K562 (cell line): Measurements from ENCODE around the gene PLGRKT. TPM values are rescaled to one million over a fixed set of nuclear protein-coding genes. Genes with fewer than 3 reads are reported as not detected.

Source experiments
- ATAC-seq: fragments of 200-7000 bp; cut with Tn5 transposase; 3 replicates; pipeline ENCODE4 v1.9.1; 2020; ENCODE audit warnings: moderate library complexity
- BruUV-seq: library from RNA; stranded (reverse); fragments of 400-500 nt; replicated peaks from 2 replicates; lab custom pipeline; 2021; lab: Mats Ljungman, UMichigan
- CTCF ChIA-PET: fragments of 300-600 bp; formaldehyde crosslinking; extraction: SDS; loops from one replicate; lab custom pipeline; 2021; ENCODE audit warnings: low intra/inter-chr PET ratio; lab: Yijun Ruan, JAX
- POLR2A ChIA-PET: fragments of 300-600, 350-650 bp; sonication (Branson Sonifier 250); formaldehyde crosslinking; extraction: SDS; loops from one replicate; lab custom pipeline; 2021; ENCODE audit warnings: antibody characterized with exemption, inconsistent platforms; lab: Yijun Ruan, JAX
- DNase-seq, 4 experiments: peaks; one replicate each; pipeline versions ENCODE4 v3.0.0 to v3.0.0-alpha.2; 2011 to 2018; ENCODE audit warnings: low spot score in 3 of 4, mixed read lengths in 3 of 4; ENCODE audit errors: extremely low read depth in 1 of 4
- FAIRE-seq: peaks from 2 replicates; lab custom pipeline; 2011; peaks lifted over from hg19 to GRCh38; lab: Jason Lieb, UNC
- H2AFZ ChIP-seq: 2 replicates; pipeline ENCODE4 v1.6.0; 2011; ENCODE audit warnings: low read depth, low read length, control low read depth, inconsistent platforms
- H3K27ac ChIP-seq: fragments of 200-600 bp; 3 replicates; pipeline ENCODE4 v1.8.0; 2011; ENCODE audit warnings: low read depth, mild to moderate bottlenecking, control low read depth, inconsistent platforms, low read length, moderate library complexity, mixed read lengths; ENCODE audit errors: extremely low read depth
- H3K27me3 ChIP-seq, 2 experiments: fragments of 300-600 bp in 1 of 2; 2 replicates in 1 of 2; 3 replicates in 1 of 2; pipeline versions ENCODE4 v1.6.0 to v1.8.0; 2011; ENCODE audit warnings: inconsistent platforms in 2 of 2, low read length in 2 of 2, mild to moderate bottlenecking in 1 of 2, mixed read lengths in 1 of 2, moderate library complexity in 1 of 2; ENCODE audit not compliant: control insufficient read depth in 2 of 2, insufficient read depth in 2 of 2
- H3K36me3 ChIP-seq: fragments of 300-600 bp; 3 replicates; pipeline ENCODE4 v1.8.0; 2011; ENCODE audit warnings: mild to moderate bottlenecking, low read length, inconsistent platforms; ENCODE audit not compliant: control insufficient read depth, insufficient read depth
- H3K4me1 ChIP-seq, 2 experiments: fragments of 200-600 bp in 1 of 2; replicated peaks in 1 of 2; 2 replicates in 1 of 2; 3 replicates in 1 of 2; pipeline versions ENCODE4 v1.5.1 to v1.8.0; 2011; ENCODE audit warnings: inconsistent platforms in 2 of 2, low read length in 2 of 2, mild to moderate bottlenecking in 1 of 2, mixed read lengths in 1 of 2, moderate library complexity in 1 of 2; ENCODE audit not compliant: control insufficient read depth in 2 of 2, insufficient read depth in 2 of 2
- H3K4me2 ChIP-seq: 2 replicates; pipeline ENCODE4 v1.6.1; 2011; ENCODE audit warnings: low read length, control low read depth, inconsistent platforms, mixed read lengths; ENCODE audit not compliant: insufficient read depth
- H3K4me3 ChIP-seq: fragments of 200-600 bp; sonication (generic), shearing (Covaris generic); 2 replicates; pipeline ENCODE4 v1.5.1; 2016; ENCODE audit warnings: control low read depth, inconsistent platforms
- H3K79me2 ChIP-seq: fragments of 200-600 bp; 3 replicates; pipeline ENCODE4 v1.8.0; 2011; ENCODE audit warnings: low read length, inconsistent platforms; ENCODE audit not compliant: control insufficient read depth, insufficient read depth
- H3K9ac ChIP-seq, 2 experiments: 2 replicates each; pipeline versions ENCODE4 v1.6.0 to v1.6.1; 2011; ENCODE audit warnings: low read depth in 2 of 2, low read length in 2 of 2, control low read depth in 1 of 2, inconsistent platforms in 1 of 2, mild to moderate bottlenecking in 1 of 2, mixed read lengths in 1 of 2; ENCODE audit not compliant: insufficient read depth in 1 of 2
- H3K9me1 ChIP-seq: one replicate; pipeline ENCODE4 v1.6.0; 2011; ENCODE audit warnings: inconsistent platforms, mild to moderate bottlenecking, low read length, moderate library complexity; ENCODE audit not compliant: control insufficient read depth, insufficient read depth
- H3K9me3 ChIP-seq: replicated peaks from 2 replicates; pipeline ENCODE4 v1.5.1; 2011; ENCODE audit warnings: low read depth, low read length, inconsistent platforms; ENCODE audit not compliant: control insufficient read depth, insufficient read depth
- H4K20me1 ChIP-seq: replicated peaks from 2 replicates; pipeline ENCODE4 v1.6.1; 2011; ENCODE audit warnings: low read length, inconsistent platforms, mixed read lengths; ENCODE audit not compliant: control insufficient read depth, insufficient read depth
- CREB1 ChIP-seq, 2 experiments: sonication (generic) in 1 of 2; formaldehyde crosslinking in 1 of 2; IDR thresholded peaks; 2 replicates each; pipeline versions ENCODE4 v1.6.1 to v1.8.0; 2012 to 2022; ENCODE audit warnings: inconsistent platforms in 1 of 2, mild to moderate bottlenecking in 1 of 2, missing genetic modification reagents in 1 of 2, moderate library complexity in 1 of 2
- LCOR ChIP-seq: sonication (generic); formaldehyde crosslinking; IDR thresholded peaks from 2 replicates; pipeline ENCODE4 v1.8.0; 2022; ENCODE audit warnings: mild to moderate bottlenecking, missing genetic modification reagents
- SMARCB1 ChIP-seq: IDR thresholded peaks from 2 replicates; pipeline ENCODE4 v1.6.1; 2011; ENCODE audit warnings: improper control_type of control experiment, low read depth; ENCODE audit not compliant: insufficient read length
- TSC22D4 ChIP-seq: fragments of 450-650 bp; IDR thresholded peaks from 2 replicates; pipeline ENCODE4 v1.6.1; 2016; ENCODE audit warnings: missing genetic modification characterization, missing biosample characterization, control low read depth
- ZNF507 ChIP-seq: conservative IDR thresholded peaks from 2 replicates; pipeline ENCODE4 v1.6.1; 2017; ENCODE audit warnings: missing genetic modification characterization, missing compliant biosample characterization
- ZNF695 ChIP-seq: fragments of 450-650 bp; formaldehyde crosslinking; IDR thresholded peaks from 2 replicates; pipeline ENCODE4 v1.4.0; 2020; ENCODE audit warnings: mild to moderate bottlenecking, moderate library complexity
- WGBS: fragments of 100-300 bp; shearing (Covaris generic); methylation state at CpG from one replicate; pipeline ENCODE4 v1.1.6; 2016; ENCODE audit warnings: low coverage, mixed read lengths; ENCODE audit not compliant: insufficient coverage; ENCODE audit errors: missing lambda C conversion rate; 5-methylcytosine and 5-hydroxymethylcytosine counted together
- in situ Hi-C: fragments of 300-500 bp; cut with MboI; formaldehyde crosslinking; loops from 4 replicates; pipeline ENCODE4 v1.15.0; 2018; ENCODE audit warnings: inconsistent platforms, mixed read lengths
- intact Hi-C: fragments of 100-400 bp; cut with micrococcal nuclease; formaldehyde crosslinking; loops from 2 replicates; pipeline ENCODE4 v1.14.2; 2022
- polyA plus RNA-seq, 8 experiments: library from polyadenylated mRNA; depleted of rRNA in 4 of 8; stranded (reverse) in 5 of 8; unstranded in 3 of 8; fragments of >200 nt; fragmentation: Nextera tagmentation in 2 of 8; fragmentation: Illumina TruSeq in 1 of 8; extraction: Ambion mirVana in 2 of 8; extraction: Trizol in 1 of 8; gene quantifications; 2 replicates each; pipeline versions ENCODE4 v1.2.1 to v1.2.3, GENCODE V29; 2011 to 2014; ENCODE audit warnings: inconsistent platforms in 1 of 8, missing spikeins in 1 of 8
- total RNA-seq, 7 experiments: library from RNA; depleted of rRNA in 6 of 7; stranded (reverse); fragments of >200 nt in 6 of 7; fragmentation: Illumina TruSeq in 2 of 7; extraction: Trizol in 2 of 7; gene quantifications; 2 replicates each; pipeline versions ENCODE4 v1.2.1 to v1.2.3, GENCODE V29; 2011 to 2021; ENCODE audit warnings: low replicate concordance in 1 of 7
- TF ChIP-seq, protein P1 (sequence below): fragments of 250-450 bp; sonication (Bioruptor Pico); IDR thresholded peaks from 2 replicates; pipeline ENCODE4 v1.9.0; 2021; ENCODE audit warnings: mild to moderate bottlenecking, inconsistent platforms
- TF ChIP-seq, protein P2 (sequence below): fragments of 150-350 bp; IDR thresholded peaks from 2 replicates; pipeline ENCODE4 v1.6.1; 2014; ENCODE audit warnings: low read depth, mild to moderate bottlenecking, low read length, borderline replicate concordance
- TF ChIP-seq, protein P3 (sequence below), 2 experiments: fragments of 150-350 bp in 1 of 2; IDR thresholded peaks; 2 replicates each; pipeline ENCODE4 v1.6.1; 2012 to 2016; ENCODE audit warnings: low read depth in 2 of 2, low read length in 2 of 2, mild to moderate bottlenecking in 1 of 2, moderate library complexity in 1 of 2

Gene PLGRKT
- total and polyA plus RNA-seq, 9 of the 15 experiments (the other 6 are each of a cell fraction or from before 2014, with no cell fraction given), result 4.7 to 13.8 (median 6.5) TPM

DNA sequence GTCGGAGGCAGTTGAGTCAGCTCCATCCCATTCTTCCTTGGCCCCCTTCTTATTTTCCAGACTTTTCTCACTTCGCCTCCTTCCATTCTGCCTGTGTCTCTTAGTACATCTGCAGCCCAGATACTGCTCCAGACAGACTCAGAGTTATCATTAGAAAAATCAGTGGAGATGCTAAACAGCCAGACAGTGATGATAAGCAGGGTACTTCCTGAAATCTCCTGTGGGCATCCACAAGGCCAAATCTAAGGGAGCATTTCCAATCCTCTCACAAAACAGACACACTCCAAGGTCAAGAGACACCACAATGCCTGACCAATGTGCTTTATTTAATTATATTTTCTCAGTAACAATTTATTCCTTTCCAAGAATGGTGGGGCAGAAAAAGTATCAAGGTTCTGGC is 83.5 kb downstream of the PLGRKT start:
- ATAC-seq (no peak), FAIRE-seq (no peak), DNase-seq (no peak)
- Histone ChIP-seq H3K4me1 (no peaks in the 10 kb centered on the region), H3K9me3 (no peaks in the 10 kb centered on the region), H3K27ac (no peak overlapping the region), H3K9me1 (no peaks in the 10 kb centered on the region), H3K4me2 (no peak overlapping the region), H3K9ac (no peak overlapping the region), H4K20me1 (no peaks in the 10 kb centered on the region), H3K4me3 (no peak overlapping the region), H3K79me2 (no peaks in the 10 kb centered on the region), H3K36me3 (no peaks in the 10 kb centered on the region), H2AFZ (no peak overlapping the region), H3K27me3 (no peaks in the 10 kb centered on the region)
- intact Hi-C loops, result no loop called here
- ChIA-PET CTCF (no interaction called here), POLR2A (no interaction called here)
- no TSS peak for BruUV-seq
- in situ Hi-C loops, result no loop called here
- WGBS, result 0% methylated on average over 2 of the region's 2 CpGs
- TF ChIP-seq, protein P1, sequence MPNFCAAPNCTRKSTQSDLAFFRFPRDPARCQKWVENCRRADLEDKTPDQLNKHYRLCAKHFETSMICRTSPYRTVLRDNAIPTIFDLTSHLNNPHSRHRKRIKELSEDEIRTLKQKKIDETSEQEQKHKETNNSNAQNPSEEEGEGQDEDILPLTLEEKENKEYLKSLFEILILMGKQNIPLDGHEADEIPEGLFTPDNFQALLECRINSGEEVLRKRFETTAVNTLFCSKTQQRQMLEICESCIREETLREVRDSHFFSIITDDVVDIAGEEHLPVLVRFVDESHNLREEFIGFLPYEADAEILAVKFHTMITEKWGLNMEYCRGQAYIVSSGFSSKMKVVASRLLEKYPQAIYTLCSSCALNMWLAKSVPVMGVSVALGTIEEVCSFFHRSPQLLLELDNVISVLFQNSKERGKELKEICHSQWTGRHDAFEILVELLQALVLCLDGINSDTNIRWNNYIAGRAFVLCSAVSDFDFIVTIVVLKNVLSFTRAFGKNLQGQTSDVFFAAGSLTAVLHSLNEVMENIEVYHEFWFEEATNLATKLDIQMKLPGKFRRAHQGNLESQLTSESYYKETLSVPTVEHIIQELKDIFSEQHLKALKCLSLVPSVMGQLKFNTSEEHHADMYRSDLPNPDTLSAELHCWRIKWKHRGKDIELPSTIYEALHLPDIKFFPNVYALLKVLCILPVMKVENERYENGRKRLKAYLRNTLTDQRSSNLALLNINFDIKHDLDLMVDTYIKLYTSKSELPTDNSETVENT, result no peak
- TF ChIP-seq LCOR (CRISPR knock-in tag), result no peak
- TF ChIP-seq SMARCB1, result no peak
- no peak for TF ChIP-seq ZNF695 (CRISPR knock-in tag)
- TF ChIP-seq, protein P2, sequence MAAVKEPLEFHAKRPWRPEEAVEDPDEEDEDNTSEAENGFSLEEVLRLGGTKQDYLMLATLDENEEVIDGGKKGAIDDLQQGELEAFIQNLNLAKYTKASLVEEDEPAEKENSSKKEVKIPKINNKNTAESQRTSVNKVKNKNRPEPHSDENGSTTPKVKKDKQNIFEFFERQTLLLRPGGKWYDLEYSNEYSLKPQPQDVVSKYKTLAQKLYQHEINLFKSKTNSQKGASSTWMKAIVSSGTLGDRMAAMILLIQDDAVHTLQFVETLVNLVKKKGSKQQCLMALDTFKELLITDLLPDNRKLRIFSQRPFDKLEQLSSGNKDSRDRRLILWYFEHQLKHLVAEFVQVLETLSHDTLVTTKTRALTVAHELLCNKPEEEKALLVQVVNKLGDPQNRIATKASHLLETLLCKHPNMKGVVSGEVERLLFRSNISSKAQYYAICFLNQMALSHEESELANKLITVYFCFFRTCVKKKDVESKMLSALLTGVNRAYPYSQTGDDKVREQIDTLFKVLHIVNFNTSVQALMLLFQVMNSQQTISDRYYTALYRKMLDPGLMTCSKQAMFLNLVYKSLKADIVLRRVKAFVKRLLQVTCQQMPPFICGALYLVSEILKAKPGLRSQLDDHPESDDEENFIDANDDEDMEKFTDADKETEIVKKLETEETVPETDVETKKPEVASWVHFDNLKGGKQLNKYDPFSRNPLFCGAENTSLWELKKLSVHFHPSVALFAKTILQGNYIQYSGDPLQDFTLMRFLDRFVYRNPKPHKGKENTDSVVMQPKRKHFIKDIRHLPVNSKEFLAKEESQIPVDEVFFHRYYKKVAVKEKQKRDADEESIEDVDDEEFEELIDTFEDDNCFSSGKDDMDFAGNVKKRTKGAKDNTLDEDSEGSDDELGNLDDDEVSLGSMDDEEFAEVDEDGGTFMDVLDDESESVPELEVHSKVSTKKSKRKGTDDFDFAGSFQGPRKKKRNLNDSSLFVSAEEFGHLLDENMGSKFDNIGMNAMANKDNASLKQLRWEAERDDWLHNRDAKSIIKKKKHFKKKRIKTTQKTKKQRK, result no peak
- TF ChIP-seq CREB1 (IDR thresholded peaks at IDR 0.05), result no peak
- TF ChIP-seq CREB1 (CRISPR knock-in tag; IDR thresholded peaks at IDR 0.05), result no peak
- TF ChIP-seq ZNF507 (tag), result no peak
- TF ChIP-seq, protein P3, sequence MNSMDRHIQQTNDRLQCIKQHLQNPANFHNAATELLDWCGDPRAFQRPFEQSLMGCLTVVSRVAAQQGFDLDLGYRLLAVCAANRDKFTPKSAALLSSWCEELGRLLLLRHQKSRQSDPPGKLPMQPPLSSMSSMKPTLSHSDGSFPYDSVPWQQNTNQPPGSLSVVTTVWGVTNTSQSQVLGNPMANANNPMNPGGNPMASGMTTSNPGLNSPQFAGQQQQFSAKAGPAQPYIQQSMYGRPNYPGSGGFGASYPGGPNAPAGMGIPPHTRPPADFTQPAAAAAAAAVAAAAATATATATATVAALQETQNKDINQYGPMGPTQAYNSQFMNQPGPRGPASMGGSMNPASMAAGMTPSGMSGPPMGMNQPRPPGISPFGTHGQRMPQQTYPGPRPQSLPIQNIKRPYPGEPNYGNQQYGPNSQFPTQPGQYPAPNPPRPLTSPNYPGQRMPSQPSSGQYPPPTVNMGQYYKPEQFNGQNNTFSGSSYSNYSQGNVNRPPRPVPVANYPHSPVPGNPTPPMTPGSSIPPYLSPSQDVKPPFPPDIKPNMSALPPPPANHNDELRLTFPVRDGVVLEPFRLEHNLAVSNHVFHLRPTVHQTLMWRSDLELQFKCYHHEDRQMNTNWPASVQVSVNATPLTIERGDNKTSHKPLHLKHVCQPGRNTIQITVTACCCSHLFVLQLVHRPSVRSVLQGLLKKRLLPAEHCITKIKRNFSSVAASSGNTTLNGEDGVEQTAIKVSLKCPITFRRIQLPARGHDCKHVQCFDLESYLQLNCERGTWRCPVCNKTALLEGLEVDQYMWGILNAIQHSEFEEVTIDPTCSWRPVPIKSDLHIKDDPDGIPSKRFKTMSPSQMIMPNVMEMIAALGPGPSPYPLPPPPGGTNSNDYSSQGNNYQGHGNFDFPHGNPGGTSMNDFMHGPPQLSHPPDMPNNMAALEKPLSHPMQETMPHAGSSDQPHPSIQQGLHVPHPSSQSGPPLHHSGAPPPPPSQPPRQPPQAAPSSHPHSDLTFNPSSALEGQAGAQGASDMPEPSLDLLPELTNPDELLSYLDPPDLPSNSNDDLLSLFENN (IDR thresholded peaks at IDR 0.05; ENCODE audit: low read depth in 2 of 2, low read length in 2 of 2), result no peak
- TF ChIP-seq TSC22D4, result no peak
